ENCODE measurements around the gene TRAF7. TPM values are rescaled to one million over a fixed set of nuclear protein-coding genes. Genes with fewer than 3 reads are reported as not detected.
"Not testable (repeated sequence)": the region's sequence is repeated elsewhere in the genome, so short reads cannot be mapped to it uniquely, and the experiment has no call there.

The TRAF7 gene
- total RNA-seq, 1 donor from 2014 or later: 190 TPM

DNA sequence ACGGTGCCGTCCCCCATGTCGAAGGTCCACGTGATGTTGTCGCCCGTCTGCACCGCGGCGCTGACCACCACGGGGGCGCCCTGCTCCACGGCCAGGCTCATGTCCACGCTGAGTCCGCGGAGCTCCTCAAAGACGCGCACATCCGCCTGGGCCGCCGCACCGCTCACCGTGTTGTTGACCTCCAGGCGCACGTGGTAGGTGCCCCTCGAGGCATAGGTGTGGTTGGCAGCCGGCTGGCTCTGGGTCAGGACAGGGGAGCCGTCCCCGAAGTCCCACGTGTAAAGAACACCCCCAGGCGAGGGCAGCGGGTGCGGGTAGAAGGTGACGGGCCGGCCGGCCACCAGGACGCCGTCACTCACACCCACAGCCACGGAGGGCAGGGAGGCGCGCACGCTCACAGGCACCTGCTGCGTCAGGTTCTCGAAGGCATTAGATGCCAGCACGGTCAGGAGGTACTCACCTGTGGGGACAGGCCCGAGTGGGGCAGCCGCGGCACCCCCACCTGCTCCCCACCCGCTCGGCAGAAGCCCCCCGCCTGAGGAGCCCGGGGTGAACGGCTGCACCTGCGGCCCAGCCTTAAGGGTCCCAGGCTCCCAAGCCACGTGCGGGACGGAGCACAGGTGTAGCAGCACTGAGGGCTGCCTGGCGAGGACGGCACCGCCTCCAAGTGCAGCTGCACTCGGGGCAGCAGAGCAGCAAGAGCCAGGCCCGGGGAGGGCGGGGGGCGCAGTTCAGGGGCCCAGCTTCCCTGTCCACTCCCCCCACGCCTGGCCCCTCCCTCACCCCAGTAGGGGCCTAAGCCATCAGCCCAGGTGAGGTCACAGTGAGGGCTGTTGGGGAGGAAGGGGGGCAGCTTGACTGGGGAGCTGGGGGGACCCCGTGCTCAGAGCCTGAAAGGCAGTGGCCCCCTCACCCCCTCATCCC lies 43.9 kb upstream of the TRAF7 start:
- not testable (repeated sequence) for H3K27me3 Mint-ChIP-seq (ENCODE audit: unreplicated experiment); H3K27ac Mint-ChIP-seq (ENCODE audit: unreplicated experiment); H3K9me3 Mint-ChIP-seq (ENCODE audit: unreplicated experiment); H3K4me1 Mint-ChIP-seq (ENCODE audit: unreplicated experiment); DNase-seq (ENCODE audit: low spot score); H3K36me3 Mint-ChIP-seq (ENCODE audit: low read depth, unreplicated experiment); H3K4me3 Mint-ChIP-seq (ENCODE audit: unreplicated experiment)

DNA sequence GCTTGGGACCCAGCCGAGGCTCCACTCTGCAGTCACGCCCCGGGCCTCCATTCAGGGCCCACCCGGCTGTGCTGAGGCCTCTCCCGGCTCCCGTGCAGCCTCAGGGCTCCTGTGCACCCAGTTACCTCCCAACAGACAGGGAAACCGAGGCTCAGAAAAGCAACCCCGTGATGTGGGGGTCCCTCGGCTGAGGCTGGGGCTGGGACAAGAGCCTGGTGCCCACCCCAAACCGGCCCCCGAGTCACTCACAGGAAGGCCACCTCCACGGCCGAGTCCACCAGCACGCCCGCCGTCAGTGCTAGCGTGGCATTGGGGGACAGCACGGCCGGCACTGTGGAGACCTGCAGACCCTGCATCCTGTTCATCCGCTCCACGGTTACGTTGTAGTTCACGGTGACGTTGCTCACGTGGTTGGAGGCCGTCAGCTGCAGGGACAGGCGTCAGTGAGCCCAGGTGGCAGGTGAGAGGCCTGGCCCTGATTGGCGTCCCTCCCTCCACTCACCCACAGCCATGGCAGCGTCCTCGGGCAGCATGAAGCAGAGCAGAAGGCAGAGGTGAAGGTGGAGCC lies 43.0 kb upstream of the TRAF7 start:
- not testable (repeated sequence) for H3K36me3 Mint-ChIP-seq (ENCODE audit: low read depth, unreplicated experiment); H3K27me3 Mint-ChIP-seq (ENCODE audit: unreplicated experiment); DNase-seq (ENCODE audit: low spot score); H3K4me1 Mint-ChIP-seq (ENCODE audit: unreplicated experiment); H3K9me3 Mint-ChIP-seq (ENCODE audit: unreplicated experiment); H3K4me3 Mint-ChIP-seq (ENCODE audit: unreplicated experiment); H3K27ac Mint-ChIP-seq (ENCODE audit: unreplicated experiment)

DNA sequence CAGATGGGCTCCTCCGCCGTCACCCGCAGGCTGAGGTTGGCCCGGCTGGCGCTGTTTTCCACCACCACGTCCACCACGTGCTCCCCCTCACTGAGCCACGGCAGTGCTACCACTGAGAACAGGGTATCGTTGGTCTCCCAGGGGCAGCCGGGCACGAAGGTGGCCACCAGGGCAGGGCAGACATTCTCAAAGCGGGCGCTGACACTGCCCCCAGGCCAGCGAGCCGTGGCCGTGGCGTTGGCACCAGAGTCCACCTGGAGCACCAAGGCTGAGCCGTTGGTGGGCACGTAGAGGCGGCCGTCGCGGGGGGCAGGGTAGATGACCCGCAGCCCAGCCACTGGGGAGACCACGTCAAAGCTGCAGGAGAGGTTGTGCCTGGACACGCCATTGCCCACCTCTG lies 41.4 kb upstream of the TRAF7 start:
- H3K4me1 Mint-ChIP-seq (ENCODE audit: unreplicated experiment); DNase-seq (ENCODE audit: low spot score); H3K27ac Mint-ChIP-seq (ENCODE audit: unreplicated experiment); H3K4me3 Mint-ChIP-seq (ENCODE audit: unreplicated experiment); H3K36me3 Mint-ChIP-seq (ENCODE audit: low read depth, unreplicated experiment); H3K9me3 Mint-ChIP-seq (ENCODE audit: unreplicated experiment); H3K27me3 Mint-ChIP-seq (ENCODE audit: unreplicated experiment): not testable (repeated sequence)

DNA sequence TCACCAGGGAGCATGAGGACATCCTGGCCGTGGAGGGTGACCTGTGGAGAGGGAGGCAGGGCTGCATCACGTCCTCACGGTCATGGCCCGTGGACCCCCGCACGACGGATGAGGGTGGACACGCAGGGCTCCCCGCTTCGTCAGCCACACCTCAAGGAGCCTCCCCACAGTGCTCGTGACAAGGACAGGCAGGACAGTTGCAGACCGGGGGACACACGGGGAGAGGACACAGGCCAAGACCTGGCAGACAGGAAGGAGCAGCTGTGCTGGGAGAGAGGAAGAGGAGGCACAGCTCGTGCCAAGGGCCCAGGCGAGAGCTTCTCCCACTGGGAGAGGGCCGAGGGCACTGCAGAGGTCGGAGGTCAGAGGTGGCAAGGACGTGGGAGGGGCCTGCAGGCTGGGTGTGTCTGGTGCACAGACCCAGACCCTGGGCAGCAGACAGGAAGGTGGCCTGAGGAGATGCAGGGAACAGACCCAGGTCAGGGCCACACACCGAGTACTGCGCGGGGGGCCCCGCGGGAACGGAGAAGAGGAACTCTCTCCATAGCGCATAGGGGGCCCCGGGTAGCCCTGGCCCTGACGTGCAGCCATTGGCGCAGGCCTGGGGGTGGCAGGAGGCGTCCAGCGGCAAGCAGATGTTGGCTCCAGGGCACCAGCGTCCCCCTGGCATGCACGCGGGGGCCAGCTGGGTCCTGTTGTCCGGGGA lies 40.5 kb upstream of the TRAF7 start:
- H3K4me3 Mint-ChIP-seq (ENCODE audit: unreplicated experiment); H3K36me3 Mint-ChIP-seq (ENCODE audit: low read depth, unreplicated experiment); DNase-seq (ENCODE audit: low spot score); H3K9me3 Mint-ChIP-seq (ENCODE audit: unreplicated experiment); H3K4me1 Mint-ChIP-seq (ENCODE audit: unreplicated experiment); H3K27ac Mint-ChIP-seq (ENCODE audit: unreplicated experiment); H3K27me3 Mint-ChIP-seq (ENCODE audit: unreplicated experiment): not testable (repeated sequence)

DNA sequence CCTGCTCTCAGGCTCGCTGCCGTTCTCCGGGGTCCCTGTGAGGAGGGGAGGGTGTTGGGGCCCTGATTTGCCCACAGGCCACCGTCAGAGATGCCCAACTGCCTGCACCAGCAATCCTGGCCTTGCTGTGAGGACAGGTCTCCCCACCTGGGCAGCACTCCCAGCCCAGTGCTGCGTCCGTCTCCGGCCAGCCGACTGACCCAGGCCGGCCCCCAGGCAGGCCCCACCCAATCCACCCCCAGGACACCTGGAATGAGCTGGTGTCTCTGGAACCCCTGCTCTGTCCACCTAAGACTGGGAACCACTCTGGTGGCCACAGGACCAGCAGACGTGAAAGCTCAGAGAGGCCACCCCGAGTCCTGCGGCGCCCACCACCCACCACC lies 40.0 kb upstream of the TRAF7 start:
- Mint-ChIP-seq H3K4me3 (ENCODE audit: unreplicated experiment) (no peak overlapping the region), H3K27ac (ENCODE audit: unreplicated experiment) (no peak overlapping the region), H3K4me1 (ENCODE audit: unreplicated experiment) (no peaks in the 10 kb centered on the region), H3K27me3 (ENCODE audit: unreplicated experiment) (peaks cover 4% of the 10 kb centered on the region), H3K9me3 (ENCODE audit: unreplicated experiment) (no peaks in the 10 kb centered on the region), H3K36me3 (ENCODE audit: low read depth, unreplicated experiment) (no peaks in the 10 kb centered on the region)
- DNase-seq (ENCODE audit: low spot score): no peak
- TF ChIP-seq, protein P1, sequence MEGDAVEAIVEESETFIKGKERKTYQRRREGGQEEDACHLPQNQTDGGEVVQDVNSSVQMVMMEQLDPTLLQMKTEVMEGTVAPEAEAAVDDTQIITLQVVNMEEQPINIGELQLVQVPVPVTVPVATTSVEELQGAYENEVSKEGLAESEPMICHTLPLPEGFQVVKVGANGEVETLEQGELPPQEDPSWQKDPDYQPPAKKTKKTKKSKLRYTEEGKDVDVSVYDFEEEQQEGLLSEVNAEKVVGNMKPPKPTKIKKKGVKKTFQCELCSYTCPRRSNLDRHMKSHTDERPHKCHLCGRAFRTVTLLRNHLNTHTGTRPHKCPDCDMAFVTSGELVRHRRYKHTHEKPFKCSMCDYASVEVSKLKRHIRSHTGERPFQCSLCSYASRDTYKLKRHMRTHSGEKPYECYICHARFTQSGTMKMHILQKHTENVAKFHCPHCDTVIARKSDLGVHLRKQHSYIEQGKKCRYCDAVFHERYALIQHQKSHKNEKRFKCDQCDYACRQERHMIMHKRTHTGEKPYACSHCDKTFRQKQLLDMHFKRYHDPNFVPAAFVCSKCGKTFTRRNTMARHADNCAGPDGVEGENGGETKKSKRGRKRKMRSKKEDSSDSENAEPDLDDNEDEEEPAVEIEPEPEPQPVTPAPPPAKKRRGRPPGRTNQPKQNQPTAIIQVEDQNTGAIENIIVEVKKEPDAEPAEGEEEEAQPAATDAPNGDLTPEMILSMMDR (IDR thresholded peaks at IDR 0.05; ENCODE audit: unreplicated experiment): no peak

DNA sequence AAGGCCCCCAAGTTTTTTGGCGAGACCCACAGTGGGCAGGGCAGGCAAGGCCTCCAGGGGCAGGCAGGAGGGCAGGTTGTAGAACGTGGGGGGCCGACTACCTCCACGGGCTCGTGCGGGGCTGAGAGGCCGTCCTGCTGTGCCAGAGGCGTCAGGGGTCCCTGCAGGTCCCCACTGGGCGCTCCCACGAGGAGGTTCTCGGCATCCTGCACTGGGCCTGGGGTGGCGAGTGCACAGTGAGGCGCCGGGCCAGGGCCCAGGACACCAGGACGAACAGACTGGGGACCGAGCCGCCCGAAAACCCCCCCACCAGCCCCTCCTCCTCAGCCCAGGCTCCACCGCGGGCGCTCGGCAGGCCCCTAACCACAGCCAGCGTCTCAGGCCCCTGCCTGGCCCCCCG lies 39.2 kb upstream of the TRAF7 start:
- DNase-seq (ENCODE audit: low spot score); H3K27me3 Mint-ChIP-seq (ENCODE audit: unreplicated experiment); H3K9me3 Mint-ChIP-seq (ENCODE audit: unreplicated experiment); H3K4me3 Mint-ChIP-seq (ENCODE audit: unreplicated experiment); H3K36me3 Mint-ChIP-seq (ENCODE audit: low read depth, unreplicated experiment); H3K4me1 Mint-ChIP-seq (ENCODE audit: unreplicated experiment); H3K27ac Mint-ChIP-seq (ENCODE audit: unreplicated experiment): not testable (repeated sequence)

DNA sequence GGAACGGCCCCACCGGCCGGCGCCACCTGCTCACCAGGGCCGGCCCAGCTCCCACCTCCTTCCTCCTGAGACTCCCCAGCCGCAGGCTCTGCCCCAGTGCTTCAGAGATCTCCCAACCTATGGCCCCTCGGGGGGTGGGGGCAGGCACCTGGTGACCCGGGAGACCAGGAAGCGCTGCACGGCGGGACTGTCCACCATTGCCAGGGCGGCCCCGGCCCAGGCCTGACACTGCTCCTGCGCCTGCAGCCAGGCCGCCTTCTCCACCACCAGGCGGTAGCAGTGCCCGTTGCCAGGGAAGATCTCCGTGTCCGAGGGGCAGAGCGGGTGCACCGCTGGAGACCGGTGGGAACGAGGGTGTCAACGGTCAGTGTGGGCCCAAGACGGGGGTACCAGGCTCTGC lies 38.2 kb upstream of the TRAF7 start:
- H3K27ac Mint-ChIP-seq (ENCODE audit: unreplicated experiment); H3K27me3 Mint-ChIP-seq (ENCODE audit: unreplicated experiment); H3K9me3 Mint-ChIP-seq (ENCODE audit: unreplicated experiment); H3K4me3 Mint-ChIP-seq (ENCODE audit: unreplicated experiment); H3K4me1 Mint-ChIP-seq (ENCODE audit: unreplicated experiment); H3K36me3 Mint-ChIP-seq (ENCODE audit: low read depth, unreplicated experiment); DNase-seq (ENCODE audit: low spot score): not testable (repeated sequence)

DNA sequence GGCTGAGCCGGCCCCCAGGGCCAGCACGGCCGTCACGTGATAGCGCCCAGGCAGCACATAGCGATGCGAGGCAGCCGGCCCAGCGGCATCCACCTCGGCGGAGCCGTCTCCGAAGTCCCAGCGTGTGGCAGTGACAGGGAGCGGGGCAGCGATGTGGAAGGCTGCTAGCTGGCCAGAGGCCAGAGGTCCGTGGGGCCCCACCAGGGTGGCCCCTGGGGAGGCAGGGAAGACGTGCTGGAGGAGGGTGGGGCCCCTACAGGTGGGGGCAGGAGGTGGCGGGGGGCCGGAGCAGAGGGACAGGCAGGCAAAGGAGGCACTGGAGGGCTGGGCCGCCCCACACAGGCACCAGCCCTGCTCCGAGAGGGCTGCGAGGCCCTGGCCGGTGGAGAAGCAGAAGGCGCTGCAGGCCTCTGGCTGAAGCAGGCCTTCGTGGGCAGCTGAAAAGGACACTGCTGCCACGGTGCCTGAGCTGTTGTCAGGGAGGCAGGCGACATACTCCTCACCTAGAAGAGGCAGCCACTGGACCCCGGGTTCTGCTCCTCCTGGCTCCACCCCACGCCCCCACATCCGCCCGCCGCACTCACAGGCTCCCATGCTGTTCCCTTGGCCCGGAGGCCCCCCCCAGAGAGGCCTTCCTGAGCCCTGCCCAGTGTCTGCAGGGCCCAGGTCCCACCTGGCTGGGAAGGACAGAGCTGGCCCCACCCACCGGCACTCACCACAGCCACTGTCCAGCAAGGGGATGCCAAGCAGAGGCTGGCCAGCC lies 37.4 kb upstream of the TRAF7 start:
- DNase-seq (ENCODE audit: low spot score); H3K36me3 Mint-ChIP-seq (ENCODE audit: low read depth, unreplicated experiment); H3K4me1 Mint-ChIP-seq (ENCODE audit: unreplicated experiment); H3K27me3 Mint-ChIP-seq (ENCODE audit: unreplicated experiment); H3K27ac Mint-ChIP-seq (ENCODE audit: unreplicated experiment); H3K9me3 Mint-ChIP-seq (ENCODE audit: unreplicated experiment); H3K4me3 Mint-ChIP-seq (ENCODE audit: unreplicated experiment): not testable (repeated sequence)

DNA sequence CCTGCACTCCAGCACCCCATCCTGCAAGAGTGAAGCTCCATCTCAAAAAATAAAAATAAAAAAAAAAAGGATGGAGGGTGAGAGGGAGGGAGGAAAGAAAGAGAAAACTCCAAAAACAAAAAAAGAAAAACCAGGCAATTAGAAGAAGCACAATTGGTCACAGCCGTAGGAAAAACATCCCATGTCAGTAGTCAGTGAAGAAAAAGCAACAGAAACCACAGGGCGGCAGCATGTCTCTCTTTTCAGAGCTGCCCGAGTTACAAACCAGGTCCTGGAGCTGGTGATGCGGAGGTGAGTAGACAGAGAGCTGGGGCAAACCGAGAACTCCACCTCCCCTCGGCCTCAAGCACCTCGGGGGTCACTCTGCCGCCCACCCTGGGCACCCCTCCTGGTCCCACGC lies 34.3 kb upstream of the TRAF7 start:
- DNase-seq (ENCODE audit: low spot score); H3K36me3 Mint-ChIP-seq (ENCODE audit: low read depth, unreplicated experiment); H3K27me3 Mint-ChIP-seq (ENCODE audit: unreplicated experiment); H3K4me1 Mint-ChIP-seq (ENCODE audit: unreplicated experiment); H3K4me3 Mint-ChIP-seq (ENCODE audit: unreplicated experiment); H3K27ac Mint-ChIP-seq (ENCODE audit: unreplicated experiment); H3K9me3 Mint-ChIP-seq (ENCODE audit: unreplicated experiment): not testable (repeated sequence)

Data from endothelial cell (in vitro differentiated cells).